NCI-H345 treated with DMSO at 0.1 percent for 48 hours (cell line): ENCODE measurements around the gene TRMT10B.
"Not testable (repeated sequence)": the region's sequence is repeated elsewhere in the genome, so short reads cannot be mapped to it uniquely, and the experiment has no call there.

Source experiments
- DNase-seq: peaks from one replicate; lab custom pipeline; 2025; ENCODE audit not compliant: unreplicated experiment; lab: John Stamatoyannopoulos, UW

TRMT10B gene

GRCh38 chr9:37798677-37799076, 45.1 kb downstream of the TRMT10B start:
- no peak for DNase-seq

GRCh38 chr9:37800631-37801286, 47.2 kb downstream of the TRMT10B start, which contains the start of gene DCAF10:
DCAF10 (plus strand) TSS chr9:37800797; CDS start chr9:37800867, 70 bp downstream.
- peak; percentile 65 for DNase-seq

DNA sequence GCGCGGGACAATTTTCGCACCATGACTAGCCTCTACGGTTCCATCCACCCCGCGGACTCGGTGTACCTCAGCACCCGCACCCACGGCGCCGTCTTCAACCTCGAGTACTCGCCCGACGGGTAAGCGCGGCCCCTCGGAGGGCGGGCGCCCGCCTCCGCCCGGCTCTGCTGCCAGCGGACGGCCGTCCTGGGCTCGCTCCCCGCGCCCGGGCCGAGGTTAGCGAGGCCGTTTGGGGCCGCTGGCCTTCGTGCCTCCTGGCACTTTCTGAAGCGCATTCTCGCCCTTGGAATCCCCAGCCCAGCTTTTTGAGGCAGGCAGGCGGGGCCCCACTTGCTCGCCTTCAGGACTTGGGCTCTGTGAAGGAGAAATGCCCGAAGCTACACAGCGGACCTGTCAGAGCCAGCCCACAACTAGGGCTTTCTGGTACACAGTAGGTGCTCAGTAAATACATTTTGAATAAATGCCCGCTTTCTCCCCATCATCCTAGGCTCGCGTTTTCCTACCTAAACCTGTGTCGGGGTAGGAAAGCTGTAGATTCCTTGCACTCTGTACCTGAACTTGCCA, 47.8 kb downstream of the TRMT10B start:
- DNase-seq = no peak

- no peak for DNase-seq
These were observed 48.5 kb downstream of the TRMT10B start for GRCh38 chr9:37801959-37802711.

DNA sequence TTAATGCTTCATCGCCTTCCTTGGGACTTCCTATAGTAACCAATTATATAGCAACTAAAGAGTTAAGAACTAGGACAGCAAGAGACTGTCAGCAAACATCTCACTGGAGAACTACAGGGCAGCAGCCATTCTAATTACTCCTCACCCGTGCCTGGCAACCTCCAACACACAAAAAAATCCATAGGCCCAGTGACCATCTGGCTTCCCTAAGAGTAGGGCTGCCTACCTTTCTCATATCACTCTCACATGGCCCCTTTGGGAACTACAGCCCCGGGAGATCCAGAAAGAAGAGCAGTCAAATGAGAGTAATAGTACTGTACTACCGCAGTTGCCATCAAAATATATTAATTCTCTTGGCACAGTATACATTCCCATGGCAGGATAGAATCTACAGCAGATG, 52.7 kb downstream of the TRMT10B start:
- DNase-seq = no peak

GRCh38 chr9:37809676-37810075, 56.1 kb downstream of the TRMT10B start:
- not testable (repeated sequence) for DNase-seq

GRCh38 chr9:37811906-37812476, 58.4 kb downstream of the TRMT10B start:
- DNase-seq = no peak

- no peak for DNase-seq
These were observed 59.3 kb downstream of the TRMT10B start for GRCh38 chr9:37812773-37813379.

GRCh38 chr9:37818849-37819248, 65.2 kb downstream of the TRMT10B start:
- DNase-seq = no peak

- no peak for DNase-seq
These were observed 66.5 kb downstream of the TRMT10B start for GRCh38 chr9:37820142-37820541.

DNA sequence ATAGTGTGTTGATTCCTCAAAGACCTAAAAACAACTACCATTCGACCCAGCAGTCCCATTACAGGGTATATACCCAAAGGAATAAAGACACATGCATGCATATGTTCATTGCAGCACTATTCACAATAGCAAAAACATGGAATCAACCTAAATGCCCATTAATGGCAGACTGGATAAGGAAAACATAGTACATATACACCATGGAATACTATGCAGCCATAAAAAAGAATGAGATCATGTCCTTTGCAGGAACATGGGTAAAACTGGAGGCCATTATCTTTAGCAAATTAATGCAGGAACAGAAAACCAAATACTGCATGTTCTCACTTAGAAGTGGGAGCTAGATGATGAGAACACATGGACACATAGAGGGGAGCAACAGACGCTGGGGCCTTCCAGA, 71.6 kb downstream of the TRMT10B start:
- not testable (repeated sequence) for DNase-seq

GRCh38 chr9:37827483-37828165, 74.0 kb downstream of the TRMT10B start:
- no peak for DNase-seq
